CMK (cell line): ENCODE data around the gene ZSCAN10.

Experiments
- DNase-seq: peaks from one replicate; pipeline ENCODE4 v3.0.0-alpha.2; 2010; ENCODE audit warnings: low read depth

Gene ZSCAN10

GRCh38 chr16:3046641-3047386 lies 52.3 kb downstream of the ZSCAN10 start:
- no peak for DNase-seq

- no peak for DNase-seq
Observed at GRCh38 chr16:3045758-3046640, 53.1 kb downstream of the ZSCAN10 start, which contains the start of gene MMP25. MMP25 (plus strand) TSS chr16:3046561; CDS start chr16:3046918, 357 bp downstream.

GRCh38 chr16:3044708-3045107 lies 54.4 kb downstream of the ZSCAN10 start:
- DNase-seq = no peak

- no peak for DNase-seq
Observed at GRCh38 chr16:3042376-3042775, 56.7 kb downstream of the ZSCAN10 start.

- no peak for DNase-seq
Observed at GRCh38 chr16:3038896-3039295, 60.2 kb downstream of the ZSCAN10 start.
